ENCODE results near the gene WHRN.

Gene WHRN

DNA sequence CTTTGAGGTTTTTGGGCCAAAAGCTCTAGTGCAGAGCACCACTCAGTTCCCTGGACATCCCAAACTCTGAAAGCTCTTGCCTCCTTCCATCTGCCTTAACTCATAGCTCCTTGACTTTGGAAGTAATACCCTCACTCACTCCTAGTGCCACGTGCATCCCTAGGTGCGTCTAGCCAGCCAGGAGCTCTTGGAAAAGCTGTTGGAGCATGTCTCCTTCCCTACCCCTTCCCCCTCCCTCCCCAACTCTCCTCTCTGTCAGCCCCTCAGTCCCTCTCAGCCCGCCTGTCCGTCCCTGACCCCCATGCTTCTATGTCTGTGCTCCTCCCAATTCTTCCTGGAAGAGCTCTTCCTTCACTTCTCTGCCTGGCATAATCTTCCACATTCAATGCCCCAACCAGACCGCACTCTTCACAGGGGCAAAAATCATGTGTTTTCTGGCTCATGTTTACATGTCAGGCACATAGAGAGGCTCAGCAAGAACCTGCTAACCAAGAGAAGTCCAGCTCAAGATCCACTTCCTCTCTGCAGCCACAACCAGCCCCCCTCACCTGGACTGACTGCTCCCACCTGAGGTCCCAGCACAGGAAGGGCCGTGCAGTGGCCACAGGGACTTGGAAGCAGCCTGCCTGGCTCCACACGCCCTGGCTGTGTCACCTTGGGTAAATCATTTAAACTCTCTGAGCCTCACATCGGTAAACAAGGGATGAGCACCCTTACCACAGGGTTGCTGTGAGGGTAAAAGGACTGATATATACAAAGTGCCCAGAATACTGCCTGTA is 58.4 kb downstream of the WHRN start:
- DNase-seq, result no peak

- peak; percentile 70 for DNase-seq
These were observed 59.2 kb downstream of the WHRN start for GRCh38 chr9:114446036-114446435.

DNA sequence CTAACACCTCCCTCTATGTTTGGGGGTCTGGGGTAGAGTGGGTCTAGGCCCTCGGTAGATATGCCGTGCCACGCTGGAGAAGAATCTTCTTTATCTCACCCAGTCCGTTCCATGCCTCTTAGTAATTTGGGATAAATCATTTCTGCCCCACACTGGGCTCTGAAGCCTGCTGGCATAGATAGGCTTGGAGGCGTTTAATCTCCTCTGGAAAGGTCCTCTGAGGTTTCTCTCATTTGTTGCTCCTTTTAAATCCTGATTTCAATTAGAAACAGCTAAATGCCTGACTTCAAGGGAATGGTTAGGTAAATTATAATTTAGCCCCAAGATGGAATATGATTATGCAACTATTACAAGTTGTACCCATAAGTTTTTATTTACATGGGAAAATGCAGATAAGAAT is 59.7 kb downstream of the WHRN start:
- DNase-seq, result no peak

DNA sequence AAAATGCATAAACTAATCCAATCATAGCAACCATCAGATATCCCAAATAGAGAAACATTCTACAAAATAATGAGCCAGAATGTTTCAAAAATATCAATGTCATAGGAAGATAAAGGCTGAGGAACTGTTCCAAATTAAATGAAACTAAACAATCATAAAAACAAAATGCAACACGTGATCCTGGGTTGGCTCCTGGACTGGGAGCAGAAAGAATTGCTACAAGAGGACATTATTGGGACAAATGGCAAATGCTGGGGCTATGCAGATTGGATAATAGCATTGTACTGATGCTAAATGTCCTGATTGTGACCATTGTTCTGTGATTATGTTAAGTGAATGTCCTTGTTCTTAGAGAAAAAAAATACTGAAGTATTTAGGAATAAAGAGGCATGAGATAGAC is 63.3 kb downstream of the WHRN start:
- no peak for DNase-seq

DNA sequence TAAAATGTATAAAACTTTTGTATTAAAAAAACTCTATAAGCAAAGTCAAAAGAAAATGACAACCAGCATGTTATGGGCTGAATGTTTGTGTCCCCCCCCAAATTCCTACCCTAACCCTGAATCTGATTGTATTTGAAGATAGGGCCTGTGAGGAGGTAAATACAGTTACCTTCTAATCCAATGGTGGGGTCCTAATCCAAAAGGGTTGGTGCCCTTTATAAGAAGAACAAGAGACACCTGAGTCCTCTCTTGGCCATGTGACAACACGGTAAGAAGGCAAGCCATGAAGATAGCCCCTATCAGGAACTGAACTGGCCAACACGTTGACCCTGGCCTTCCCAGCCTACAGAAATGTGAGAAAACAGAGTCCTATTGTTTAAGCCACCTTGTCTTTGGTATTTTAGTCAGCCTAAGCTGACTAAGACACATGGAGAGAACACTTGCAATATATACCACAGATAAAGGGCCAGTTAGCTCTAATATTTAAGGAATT is 67.8 kb downstream of the WHRN start:
- DNase-seq, result no peak

DNA sequence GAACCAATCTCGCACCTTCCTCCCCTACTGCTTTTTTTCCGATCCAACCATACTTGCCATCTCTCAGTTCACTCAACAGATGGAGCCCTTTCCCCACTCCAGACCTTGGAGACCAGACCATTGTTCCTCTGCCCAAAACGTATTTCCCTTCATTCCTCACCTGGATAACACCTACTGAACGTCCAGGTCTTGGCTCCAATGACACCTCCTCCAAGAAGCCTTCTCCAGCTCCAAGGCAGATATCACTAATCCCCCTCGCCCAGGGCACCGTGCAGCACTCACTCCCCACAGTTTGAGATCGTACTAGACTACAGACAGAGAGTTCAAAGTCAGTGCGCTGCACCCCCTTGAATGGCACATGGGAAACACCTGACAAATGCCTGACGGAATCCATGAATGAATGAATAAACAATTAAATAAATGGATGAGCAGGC is 70.4 kb downstream of the WHRN start:
- DNase-seq, result peak; percentile 40

DNA sequence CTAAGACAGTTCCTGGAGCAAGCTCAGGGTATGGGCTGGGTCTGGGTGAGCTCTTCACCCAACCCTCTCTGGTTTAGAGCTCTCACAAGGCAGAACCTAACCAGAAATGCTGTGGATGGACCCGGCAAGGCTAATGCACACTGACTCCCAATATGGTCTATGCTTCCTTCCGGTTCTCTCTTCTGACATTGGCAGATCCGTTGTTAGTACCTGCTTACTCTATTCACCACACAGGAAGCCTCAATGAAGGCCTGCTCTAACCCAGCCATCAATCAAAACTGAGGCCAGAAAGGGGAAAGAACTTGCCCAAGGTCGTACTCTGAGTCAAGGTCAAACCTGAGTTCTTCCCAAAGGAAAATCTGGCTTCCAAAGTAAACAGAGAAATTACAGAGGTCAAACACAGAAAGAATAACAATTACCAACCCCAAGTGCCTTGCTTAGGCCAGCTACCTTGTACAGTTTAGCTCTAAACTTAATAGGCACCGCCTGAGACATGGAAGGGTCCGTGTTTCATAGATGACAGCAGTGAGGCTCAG is 71.5 kb downstream of the WHRN start:
- no peak for DNase-seq

DNA sequence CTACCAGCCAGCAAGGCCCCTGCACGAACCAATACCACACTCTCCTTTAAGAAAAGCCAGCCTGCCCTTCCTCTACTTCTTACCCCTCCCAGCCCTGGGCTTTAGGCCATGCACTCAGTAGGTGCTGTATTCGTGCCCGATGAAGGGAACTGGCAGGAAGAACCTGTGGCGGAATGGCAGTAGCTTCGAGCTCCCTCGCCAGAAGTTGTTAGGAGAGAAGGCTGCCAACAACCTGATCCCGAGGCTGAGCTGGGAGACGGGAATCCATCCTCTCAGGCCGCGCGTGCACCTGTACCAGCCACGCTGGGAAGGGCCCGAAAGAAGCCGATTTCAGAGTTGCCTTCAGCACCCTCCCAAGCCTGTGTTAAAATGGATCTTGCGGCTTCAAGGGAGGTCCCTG is 72.2 kb downstream of the WHRN start:
- DNase-seq, result no peak

DNA sequence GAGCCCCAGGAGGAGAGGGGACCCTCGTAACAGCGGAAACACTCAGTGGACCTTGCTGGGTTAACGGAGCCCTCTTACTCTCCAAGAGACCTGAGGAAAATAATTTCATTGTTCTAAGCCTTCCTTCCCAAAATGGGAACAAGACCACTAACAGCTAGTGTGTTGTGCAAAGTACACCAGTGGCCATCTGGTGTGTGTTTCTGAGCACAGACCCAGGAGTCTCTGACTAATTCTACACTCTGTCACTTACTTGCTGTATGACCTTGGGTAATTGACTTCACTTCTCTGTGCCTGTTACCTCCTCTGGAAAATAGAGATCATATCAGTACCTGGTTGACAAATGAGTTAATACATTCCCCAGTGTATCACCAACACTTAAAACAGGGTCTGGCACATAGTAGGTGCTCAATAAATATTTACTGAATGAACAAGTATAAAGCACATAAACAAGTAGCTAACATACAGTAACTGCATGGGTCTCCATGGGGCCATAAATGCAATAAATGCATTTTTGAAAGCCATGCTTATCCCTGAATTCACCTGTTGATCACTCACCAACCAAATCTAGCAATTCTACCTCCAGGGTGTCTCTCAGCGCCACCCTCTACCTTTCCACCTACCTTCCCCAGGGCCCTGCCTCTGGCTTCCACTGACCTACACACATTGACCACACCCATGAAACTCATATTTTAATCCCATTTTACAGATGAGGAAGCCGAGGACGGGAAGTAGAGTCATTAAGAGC is 72.8 kb downstream of the WHRN start:
- DNase-seq, result no peak

DNA sequence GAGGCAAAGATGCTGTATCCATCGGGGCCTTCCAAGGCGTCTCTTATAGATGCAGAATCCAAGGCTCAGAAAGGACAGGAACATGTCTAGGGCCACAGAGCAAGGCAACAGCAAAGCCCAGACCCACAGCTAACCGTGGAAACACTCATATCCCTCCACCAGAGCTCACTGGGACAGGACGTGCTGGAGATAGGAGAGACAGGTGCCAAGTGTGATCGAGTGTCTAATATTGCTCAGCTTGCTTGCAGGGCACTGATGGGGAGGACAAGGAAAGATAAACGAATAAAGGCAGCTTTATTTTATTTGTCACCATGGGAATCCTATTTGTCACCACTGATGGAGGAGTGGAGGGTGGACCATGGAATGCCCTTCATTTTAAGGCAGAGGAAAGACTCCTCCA is 73.5 kb downstream of the WHRN start:
- DNase-seq, result no peak

- DNase-seq, result no peak
These were observed 74.3 kb downstream of the WHRN start for GRCh38 chr9:114431003-114431402.

DNA sequence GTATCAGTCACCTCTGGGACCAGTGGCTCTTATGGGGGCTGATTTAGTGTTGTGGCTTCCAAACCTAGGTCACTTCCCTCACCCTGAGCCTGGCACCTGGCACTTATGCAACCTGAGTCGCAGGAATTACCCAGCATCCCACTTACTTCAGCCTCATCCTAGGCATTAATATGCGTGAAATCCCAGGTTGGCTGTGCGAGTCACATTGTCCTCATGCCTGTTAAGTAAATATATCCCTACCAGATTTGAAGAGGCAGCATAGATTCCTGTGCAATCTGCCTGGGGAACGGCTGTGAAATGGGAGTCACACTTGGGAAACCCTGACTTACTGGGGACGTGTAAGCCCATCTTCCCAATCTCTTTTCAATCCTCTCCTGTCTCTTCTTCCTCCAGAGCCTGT is 74.8 kb downstream of the WHRN start:
- no peak for DNase-seq

DNA sequence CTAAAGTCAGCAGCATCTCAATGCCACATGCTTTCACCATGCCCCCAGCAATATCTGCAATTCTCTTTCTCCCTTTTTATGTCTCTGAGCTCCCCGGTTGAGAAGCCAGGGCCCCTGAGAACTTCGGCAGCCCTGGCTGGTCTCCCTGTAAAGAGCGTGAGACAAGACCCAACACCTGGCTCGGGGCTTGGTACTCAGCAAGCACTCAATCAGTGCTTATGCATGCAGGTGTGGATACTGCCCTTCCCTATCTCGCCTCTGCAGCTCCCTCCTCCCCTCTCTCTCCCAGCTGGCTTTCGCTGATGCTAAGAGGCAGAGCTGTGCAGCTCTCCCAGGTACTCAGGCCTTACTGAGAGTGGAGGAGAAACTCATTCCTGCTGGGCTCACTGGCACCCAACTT is 75.8 kb downstream of the WHRN start:
- DNase-seq, result no peak

- DNase-seq, result no peak
These were observed 76.8 kb downstream of the WHRN start for GRCh38 chr9:114428466-114428865.

DNA sequence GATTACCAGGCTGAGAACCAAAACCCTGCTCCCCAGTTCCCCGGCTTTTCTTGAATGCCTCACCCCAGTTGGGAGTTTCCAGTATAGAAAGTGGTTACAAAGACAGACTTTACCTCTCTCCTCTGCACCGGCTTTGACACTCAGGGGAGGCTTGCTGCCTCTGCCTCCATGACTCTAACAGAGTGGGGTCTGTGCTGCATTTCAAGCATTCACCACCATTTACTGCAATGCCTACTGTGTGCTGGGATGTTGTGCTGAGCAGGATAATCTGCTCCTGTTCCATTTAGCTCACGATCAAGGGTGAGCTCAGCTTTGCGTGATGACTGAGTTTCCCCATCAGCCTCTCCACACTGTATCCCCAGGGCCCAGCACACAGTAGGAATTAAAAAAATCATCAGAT is 77.6 kb downstream of the WHRN start:
- no peak for DNase-seq

- no peak for DNase-seq
These were observed 79.0 kb downstream of the WHRN start for GRCh38 chr9:114426046-114426948.

- no peak for DNase-seq
These were observed 80.1 kb downstream of the WHRN start for GRCh38 chr9:114425126-114425525.

- no peak for DNase-seq
These were observed 81.1 kb downstream of the WHRN start for GRCh38 chr9:114424126-114424525.

GRCh38 chr9:114423181-114423580 is 82.1 kb downstream of the WHRN start:
- DNase-seq, result no peak

- no peak for DNase-seq
These were observed 84.1 kb downstream of the WHRN start for GRCh38 chr9:114421147-114421546.

DNA sequence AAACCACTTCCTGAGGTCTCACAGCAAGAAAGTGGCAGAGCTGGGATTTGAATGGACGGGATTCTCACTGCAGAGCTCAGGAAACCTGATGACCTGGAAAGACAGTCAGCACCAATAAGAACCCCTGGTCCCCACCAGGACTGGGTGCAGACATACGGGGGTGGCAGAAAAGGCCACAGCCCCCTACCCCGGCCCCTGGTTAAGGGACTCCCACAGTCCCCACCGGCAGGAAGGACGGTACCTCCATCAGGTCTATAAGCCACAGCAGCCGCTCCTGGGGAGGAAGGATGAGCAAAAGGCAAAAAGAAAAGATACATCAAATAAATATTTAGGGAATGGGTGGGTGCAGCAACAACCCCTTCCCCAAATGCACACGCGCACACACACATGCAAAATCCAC is 85.5 kb downstream of the WHRN start:
- DNase-seq, result no peak

- DNase-seq, result no peak
These were observed 87.2 kb downstream of the WHRN start for GRCh38 chr9:114418053-114418452.

DNA sequence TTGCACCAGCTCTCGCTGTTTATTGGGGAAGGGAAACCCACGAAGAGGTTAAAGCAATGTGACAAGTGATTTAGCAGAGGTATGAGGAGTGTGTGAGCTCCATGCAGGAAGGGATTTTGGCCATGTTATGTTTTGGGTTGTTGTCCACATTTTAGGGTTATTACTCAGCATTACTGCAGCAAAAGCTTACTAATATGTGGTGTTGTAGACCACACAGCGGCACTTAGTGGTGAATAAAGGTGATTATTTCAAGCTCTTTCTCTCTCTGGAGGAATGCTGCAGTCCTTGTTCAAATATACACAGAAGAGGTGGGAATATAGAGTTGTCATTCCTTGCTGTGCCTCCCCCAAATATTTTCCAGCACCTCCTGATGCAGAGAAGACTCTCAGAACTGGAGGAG is 87.8 kb downstream of the WHRN start:
- DNase-seq, result peak; percentile 79

All from fibroblast of skin of scalp (primary cell).